CD4-positive, alpha-beta T cell treated with Interferon alpha-2 for 1 hour (primary cell): ENCODE data around the gene TEX13C.
A peak's percentile ranks its signal among the peaks of the same experiment; 100 is the strongest.
"Not testable (repeated sequence)": the region's sequence is repeated elsewhere in the genome, so short reads cannot be mapped to it uniquely, and the experiment has no call there.

Experiments
- DNase-seq, 2 donors: peaks; one replicate each; pipeline ENCODE4 v3.0.0-alpha.2; 2020 to 2022

The TEX13C gene

GRCh38 chrX:125319646-125320521 is at the start of gene TEX13C:
TEX13C (plus strand) TSS chrX:125319871; CDS start chrX:125320120, 249 bp downstream.
- DNase-seq = no peak

DNA sequence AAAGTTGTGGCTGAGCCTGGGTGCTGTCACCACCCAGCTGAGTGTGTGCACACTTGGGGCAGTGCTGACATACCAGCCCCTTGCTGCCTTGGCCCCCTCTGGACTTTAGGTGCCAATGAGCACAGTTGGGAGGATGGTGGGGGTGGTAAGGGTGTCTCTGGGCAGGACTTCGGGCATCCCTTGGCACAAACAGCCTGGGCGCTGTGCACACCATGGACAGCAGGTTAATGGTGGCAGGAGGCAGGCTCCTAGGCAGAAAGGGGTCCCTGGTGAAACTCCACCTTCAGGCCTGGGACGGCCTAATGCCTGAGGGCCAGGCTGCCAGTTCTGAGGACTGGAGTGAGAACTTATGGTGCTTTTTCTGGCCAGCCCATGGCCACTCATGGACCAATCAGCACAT is 32.4 kb upstream of the TEX13C start:
- DNase-seq = no peak

- no peak for DNase-seq
Observed at GRCh38 chrX:125288343-125288742, 31.3 kb upstream of the TEX13C start.

DNA sequence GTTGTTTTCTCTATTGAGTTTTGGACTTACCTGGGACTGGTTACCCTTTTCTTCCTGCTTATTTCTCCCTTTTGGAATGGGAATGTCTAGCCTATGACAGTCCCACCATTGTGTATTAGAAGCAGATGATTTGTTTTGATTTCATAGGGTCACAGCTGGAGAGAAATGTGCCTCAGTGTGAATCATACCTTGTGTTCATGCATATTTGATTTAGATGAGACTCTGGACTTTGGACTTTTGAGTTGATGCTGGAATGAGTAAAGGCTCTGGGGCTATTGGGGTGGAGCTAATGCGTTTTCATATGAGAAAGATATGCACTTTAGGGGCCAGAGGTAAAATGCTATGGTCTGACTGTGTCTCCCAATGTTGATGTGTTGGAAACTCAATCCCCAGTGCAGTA is 30.5 kb upstream of the TEX13C start:
- DNase-seq = no peak

- DNase-seq = no peak
Observed at GRCh38 chrX:125289920-125290319, 29.8 kb upstream of the TEX13C start.

GRCh38 chrX:125291124-125291523 is 28.5 kb upstream of the TEX13C start:
- no peak for DNase-seq

DNA sequence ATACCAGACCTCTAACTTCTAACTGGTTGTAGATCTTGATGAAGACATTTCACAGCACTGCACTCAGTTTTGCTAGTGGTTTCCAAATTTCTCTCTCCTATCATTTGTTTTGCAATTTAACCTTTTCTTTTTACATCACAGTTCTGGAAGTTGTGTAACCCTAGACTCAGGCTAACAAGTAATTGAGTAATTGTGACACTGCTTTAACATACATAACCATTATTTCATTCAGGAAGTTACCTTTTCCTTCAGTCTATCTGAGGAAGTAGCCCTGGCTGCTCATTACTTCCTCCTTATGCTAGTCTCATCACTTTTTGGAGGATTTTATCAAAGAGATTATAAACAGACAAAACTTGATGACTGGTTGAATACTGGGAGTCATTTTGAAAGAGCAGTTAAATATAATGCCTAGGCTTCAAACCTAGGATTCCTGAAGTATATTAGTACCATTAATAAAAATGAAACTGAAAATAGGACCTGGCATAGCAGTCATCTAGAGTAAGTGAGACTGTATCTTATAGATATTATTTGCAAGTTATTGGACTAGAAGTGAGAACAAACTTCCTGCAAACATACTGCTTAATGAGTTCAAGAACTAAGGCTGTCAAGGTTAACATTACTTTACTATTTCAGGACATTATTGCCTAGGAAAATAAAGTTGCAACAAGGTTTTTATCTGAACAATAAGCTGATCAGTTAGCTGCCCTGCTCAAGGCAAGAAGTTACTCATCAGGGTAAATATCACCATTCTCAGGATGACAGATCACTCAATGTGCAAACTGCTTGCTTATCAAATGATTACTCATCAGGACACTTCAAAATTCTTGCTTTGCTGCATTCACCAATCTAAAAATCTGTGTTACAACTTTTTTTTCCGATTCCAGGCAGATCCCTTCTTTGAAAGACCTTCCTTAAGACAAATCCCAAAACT is 25.6 kb upstream of the TEX13C start:
- peak in 1 of 2 donors; percentile 0 for DNase-seq

DNA sequence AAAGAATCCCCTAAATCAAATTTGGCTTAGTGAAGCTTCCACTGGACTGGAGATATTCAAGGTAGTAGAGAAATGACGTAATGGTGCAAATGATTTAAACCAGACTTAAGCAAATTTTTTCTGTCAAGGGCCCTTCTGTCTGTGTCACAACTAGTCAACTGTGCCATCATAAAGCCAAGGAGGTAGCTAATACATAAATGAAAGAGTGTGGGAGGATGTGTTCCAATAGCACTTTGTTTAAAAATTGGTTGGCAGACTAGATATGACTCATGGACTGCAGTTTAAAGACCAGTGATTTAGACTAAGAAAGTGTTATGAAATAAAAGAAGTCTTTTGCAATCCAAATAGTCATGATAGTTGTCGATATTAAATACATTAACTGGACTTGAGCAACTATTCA is 24.3 kb upstream of the TEX13C start:
- DNase-seq = no peak

DNA sequence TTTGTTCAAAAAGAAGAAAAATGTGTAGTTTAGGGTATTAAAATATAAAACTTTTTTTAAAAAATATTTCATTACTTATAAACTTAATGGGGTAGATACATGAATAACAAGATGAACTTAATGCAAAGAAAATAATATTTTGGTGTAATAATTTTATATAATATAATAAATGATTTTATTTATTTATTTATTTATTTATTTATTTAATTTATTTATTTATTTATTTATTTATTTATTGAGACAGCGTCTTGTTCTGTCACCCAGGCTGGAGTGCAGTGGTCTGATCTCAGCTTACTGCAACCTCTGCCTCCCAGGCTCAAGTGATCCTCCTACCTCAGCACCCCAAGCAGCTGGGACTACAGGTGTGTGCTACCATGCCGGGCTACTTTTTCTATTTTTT is 20.8 kb upstream of the TEX13C start:
- DNase-seq = no peak

- no peak for DNase-seq
Observed at GRCh38 chrX:125306335-125306866, 13.3 kb upstream of the TEX13C start.

DNA sequence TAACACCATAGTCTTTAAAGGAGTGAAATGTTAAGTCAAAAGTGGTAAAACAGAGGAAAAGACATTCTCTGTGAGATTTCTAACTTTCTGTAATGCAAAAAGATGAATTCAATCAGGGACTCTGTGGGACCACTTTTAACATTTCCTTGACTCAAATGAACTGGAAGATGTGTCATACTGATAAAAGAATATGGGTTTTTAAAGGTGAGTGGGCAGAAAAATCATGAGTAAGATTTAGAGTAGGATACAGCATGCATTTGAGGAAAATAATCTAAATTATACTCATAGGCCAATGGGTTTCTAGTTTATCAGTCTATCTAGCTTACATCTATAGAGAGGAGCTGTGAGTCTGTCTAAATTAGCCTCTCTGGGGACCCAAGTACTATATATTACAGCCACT is 11.0 kb upstream of the TEX13C start:
- DNase-seq = no peak

- DNase-seq = not testable (repeated sequence)
Observed at GRCh38 chrX:125319166-125319565, 505 bp upstream of the TEX13C start.

DNA sequence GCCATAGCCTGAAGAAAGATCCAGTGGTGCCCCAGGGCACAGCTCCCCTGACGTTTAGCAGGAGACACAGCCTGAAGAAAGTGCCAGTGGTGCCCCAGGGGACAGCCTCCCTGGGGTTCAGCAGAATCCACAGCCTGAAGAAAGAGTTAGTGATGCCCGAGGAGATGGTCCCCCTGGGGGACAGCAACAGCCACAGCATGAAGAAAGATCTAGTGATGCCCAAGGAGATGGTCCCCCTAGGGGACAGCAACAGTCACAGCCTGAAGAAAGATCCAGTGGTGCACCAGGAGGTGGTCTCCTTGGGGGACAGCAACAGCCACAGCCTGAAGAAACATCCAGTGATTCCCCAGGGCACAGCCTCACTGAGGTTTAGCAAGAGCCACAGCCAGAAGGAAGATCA is 2.8 kb downstream of the TEX13C start:
- no peak for DNase-seq

- no peak for DNase-seq
Observed at GRCh38 chrX:125326599-125326998, 6.9 kb downstream of the TEX13C start.

DNA sequence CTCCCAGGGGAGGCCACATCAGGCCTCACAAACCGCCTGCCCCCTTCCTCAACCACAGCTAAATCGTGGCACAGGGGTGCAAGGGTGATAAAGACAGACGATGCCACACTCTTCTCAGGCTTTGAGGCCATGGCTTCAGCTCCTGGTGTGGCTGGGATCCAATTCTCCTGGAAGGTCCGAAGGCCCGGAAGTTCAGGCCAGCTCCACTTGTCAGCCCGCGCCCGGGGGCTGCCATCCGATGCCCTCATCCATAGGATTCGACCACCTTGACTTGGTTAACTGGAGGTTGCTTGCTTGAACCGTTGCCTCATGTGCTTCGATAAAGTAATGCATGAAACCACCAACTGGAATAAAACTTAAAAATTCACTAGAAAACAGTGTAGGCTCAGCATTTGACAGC is 8.2 kb downstream of the TEX13C start:
- no peak for DNase-seq

- DNase-seq = no peak
Observed at GRCh38 chrX:125333583-125333982, 13.9 kb downstream of the TEX13C start.

GRCh38 chrX:125340490-125340889 is 20.8 kb downstream of the TEX13C start:
- DNase-seq = no peak

- DNase-seq = no peak
Observed at GRCh38 chrX:125374169-125374568, 54.5 kb downstream of the TEX13C start.
